ENCODE measurements around the gene HARS2. TPM values are rescaled to one million over a fixed set of nuclear protein-coding genes. Genes with fewer than 3 reads are reported as not detected.
"Not testable (repeated sequence)": the region's sequence is repeated elsewhere in the genome, so short reads cannot be mapped to it uniquely, and the experiment has no call there.

Gene HARS2
- total and polyA plus RNA-seq, 11 donors, result 17.4 to 31.7 (median 24.6) TPM

DNA sequence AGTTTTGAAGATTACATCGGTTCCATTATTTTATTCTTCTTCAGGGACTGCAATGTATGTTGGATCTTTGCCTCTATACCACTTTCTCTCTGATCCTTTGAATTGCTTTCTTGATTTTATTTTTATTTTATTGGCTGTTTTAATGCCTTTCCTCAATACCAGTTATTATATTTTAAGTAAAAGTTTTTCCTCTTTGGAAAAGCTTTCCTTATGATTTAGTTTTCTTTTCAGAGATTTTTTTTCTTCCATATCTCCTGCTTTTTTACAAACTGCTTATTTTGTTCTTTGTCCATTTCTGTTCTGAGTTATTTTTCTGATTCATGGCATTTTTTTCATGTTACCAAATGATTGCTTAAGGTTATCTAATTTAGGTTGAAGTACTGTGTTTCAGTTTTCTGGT is 20.5 kb downstream of the HARS2 start:
- WGBS, 4 donors, result 81 to 94% (median 86%) methylated on average over 1 of the region's 1 CpG
- ATAC-seq, result no peak
- no peaks in the 10 kb centered on the region for H3K9me3 ChIP-seq
- intact Hi-C loops (cut with DNase I), result loop anchor here in 3 of 10 donors (5.0 to 10.0 kb wide), 3 partner anchors 339 to 467 kb away; partner anchors contain the start of gene SLC4A9 (in 2 of the 3)
- peaks cover 0 to 11% (median 7%) of the 10 kb centered on the region in 9 donors for H3K36me3 ChIP-seq
- no peak for DNase-seq
- peaks cover 0 to 12% (median 0%) of the 10 kb centered on the region in 12 donors for H3K4me1 ChIP-seq
- H3K27ac ChIP-seq, result peak overlapping the region in 2 of 12 donors; percentile 89 to 92
- no peak for TF ChIP-seq POLR2A (IDR thresholded peaks at IDR 0.05)
- TF ChIP-seq, protein P1, sequence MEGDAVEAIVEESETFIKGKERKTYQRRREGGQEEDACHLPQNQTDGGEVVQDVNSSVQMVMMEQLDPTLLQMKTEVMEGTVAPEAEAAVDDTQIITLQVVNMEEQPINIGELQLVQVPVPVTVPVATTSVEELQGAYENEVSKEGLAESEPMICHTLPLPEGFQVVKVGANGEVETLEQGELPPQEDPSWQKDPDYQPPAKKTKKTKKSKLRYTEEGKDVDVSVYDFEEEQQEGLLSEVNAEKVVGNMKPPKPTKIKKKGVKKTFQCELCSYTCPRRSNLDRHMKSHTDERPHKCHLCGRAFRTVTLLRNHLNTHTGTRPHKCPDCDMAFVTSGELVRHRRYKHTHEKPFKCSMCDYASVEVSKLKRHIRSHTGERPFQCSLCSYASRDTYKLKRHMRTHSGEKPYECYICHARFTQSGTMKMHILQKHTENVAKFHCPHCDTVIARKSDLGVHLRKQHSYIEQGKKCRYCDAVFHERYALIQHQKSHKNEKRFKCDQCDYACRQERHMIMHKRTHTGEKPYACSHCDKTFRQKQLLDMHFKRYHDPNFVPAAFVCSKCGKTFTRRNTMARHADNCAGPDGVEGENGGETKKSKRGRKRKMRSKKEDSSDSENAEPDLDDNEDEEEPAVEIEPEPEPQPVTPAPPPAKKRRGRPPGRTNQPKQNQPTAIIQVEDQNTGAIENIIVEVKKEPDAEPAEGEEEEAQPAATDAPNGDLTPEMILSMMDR (IDR thresholded peaks at IDR 0.05), result no peak
- H3K27me3 ChIP-seq, result no peaks in the 10 kb centered on the region
- H3K4me3 ChIP-seq, result peak overlapping the region in 4 of 12 donors; percentile 63 to 72 (median 67)

DNA sequence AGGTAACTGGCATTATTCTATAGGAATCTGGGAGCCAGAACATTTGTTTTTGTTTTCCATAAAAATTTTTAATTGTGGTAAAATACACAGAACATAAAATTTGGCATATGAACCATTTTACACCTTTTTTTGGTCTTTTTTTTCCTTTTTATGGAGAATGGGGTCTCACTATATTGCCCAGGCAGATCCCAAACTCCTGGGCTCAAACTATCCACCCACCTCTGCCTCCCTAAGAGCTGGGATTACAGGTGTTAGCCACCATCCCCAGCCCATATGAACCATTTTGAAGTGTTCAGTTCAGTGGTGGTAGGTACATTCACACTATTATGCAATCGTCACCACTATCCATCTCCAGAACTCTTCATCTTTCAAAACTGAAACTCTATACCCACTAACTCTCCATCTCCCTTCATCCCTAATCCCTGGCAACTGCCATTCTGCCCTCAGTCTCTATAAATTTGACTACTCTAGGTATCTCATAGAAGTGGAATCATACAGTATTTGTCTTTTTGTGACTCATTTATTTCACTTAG is 22.4 kb downstream of the HARS2 start:
- no peak overlapping the region for H3K4me3 ChIP-seq
- no peak for ATAC-seq
- 85 to 95% (median 88%) methylated on average over 1 of the region's 1 CpG for WGBS, 4 donors
- no peaks in the 10 kb centered on the region for H3K9me3 ChIP-seq
- no peaks in the 10 kb centered on the region for H3K36me3 ChIP-seq
- TF ChIP-seq, protein P1 (IDR thresholded peaks at IDR 0.05), result no peak
- intact Hi-C loops (cut with DNase I), result loop anchor here in 3 of 10 donors (5.0 to 10.0 kb wide), 3 partner anchors 341 to 469 kb away; partner anchors contain the start of gene SLC4A9 (in 2 of the 3)
- no peak for DNase-seq
- H3K27me3 ChIP-seq, result no peaks in the 10 kb centered on the region
- H3K27ac ChIP-seq, result no peak overlapping the region
- H3K4me1 ChIP-seq, result peaks cover 0 to 12% (median 0%) of the 10 kb centered on the region in 12 donors

DNA sequence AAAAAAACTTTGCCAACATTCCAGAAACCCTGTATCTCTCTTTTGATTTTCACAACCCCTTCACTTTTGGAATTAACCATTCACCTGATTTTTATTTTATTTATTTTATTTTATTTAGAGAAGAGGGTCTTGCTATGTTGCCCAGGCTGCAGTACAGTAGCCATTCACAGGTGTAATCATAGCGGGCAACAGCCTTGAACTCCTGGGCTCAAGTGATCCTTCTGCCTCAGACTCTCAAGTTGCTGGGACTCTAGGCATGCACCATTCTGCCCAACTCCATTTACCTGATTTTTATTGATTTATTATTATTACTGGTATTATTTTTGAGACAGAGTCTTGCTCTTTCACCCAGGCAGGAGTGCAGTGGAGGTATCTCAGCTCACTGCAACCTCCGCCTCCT is 25.0 kb downstream of the HARS2 start:
- not testable (repeated sequence) for ATAC-seq, H3K27ac ChIP-seq, H3K9me3 ChIP-seq, H3K36me3 ChIP-seq, H3K4me1 ChIP-seq, H3K27me3 ChIP-seq, DNase-seq, H3K4me3 ChIP-seq
- intact Hi-C loops (cut with DNase I), result loop anchor here in 3 of 10 donors (10.0 kb wide), 2 partner anchors 351 to 471 kb away; partner anchors contain the start of gene SLC4A9 (in 2 of the 3)
- 89 to 96% (median 91%) methylated on average over 2 of the region's 2 CpGs for WGBS, 4 donors

DNA sequence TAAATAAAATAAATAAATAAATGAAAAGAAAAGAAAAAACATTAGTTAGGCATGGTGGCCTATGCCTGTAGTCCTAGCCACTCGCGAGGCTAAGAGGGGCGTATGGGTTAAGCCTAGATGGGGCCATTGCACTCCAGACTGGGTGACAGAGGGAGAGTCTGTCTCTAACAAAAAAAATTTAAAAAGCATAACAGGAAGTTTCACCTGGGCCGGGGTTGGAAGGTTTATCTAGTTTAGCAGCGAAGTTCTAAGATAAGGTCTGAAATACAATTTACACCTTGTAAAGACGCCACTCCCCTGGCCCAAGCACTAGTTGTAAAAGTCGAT is 27.0 kb downstream of the HARS2 start:
- H3K27ac ChIP-seq, result no peak overlapping the region
- no peaks in the 10 kb centered on the region for H3K36me3 ChIP-seq
- H3K9me3 ChIP-seq, result no peaks in the 10 kb centered on the region
- 71 to 76% (median 74%) methylated on average over 7 of the region's 7 CpGs for WGBS, 4 donors
- peak overlapping the region in 3 of 12 donors; percentile 17 to 43 (median 30) for H3K4me3 ChIP-seq
- DNase-seq, result no peak
- H3K27me3 ChIP-seq, result peaks cover 0 to 7% (median 0%) of the 10 kb centered on the region in 9 donors
- intact Hi-C loops (cut with DNase I), result loop anchor here in 3 of 10 donors (10.0 kb wide), 2 partner anchors 353 to 473 kb away; partner anchors contain the start of gene SLC4A9 (in 2 of the 3)
- no peak for TF ChIP-seq POLR2A (IDR thresholded peaks at IDR 0.05)
- TF ChIP-seq, protein P1 (IDR thresholded peaks at IDR 0.05), result no peak
- ATAC-seq, result no peak
- H3K4me1 ChIP-seq, result peaks cover 0 to 3% (median 0%) of the 10 kb centered on the region in 12 donors

DNA sequence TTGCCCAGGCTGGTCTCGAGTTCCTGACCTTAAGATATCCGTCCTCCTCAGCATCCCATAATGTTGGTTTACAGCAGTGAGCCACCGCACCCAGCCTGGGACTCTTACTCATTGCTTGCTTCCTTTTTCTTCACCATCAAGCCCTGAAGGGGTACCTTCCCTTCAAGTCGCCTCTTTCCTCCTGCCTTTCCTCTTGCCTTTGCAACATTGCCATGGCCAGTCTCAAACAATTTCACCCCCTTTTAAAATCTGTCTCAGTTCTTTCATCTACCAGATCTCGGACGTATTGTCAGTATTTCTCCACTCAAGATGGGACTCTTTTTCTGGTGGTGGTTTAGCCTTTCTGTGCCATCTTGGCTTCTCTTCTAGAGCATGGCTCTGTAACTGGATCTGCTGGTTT is 29.5 kb downstream of the HARS2 start:
- not testable (repeated sequence) for H3K27me3 ChIP-seq, DNase-seq, H3K9me3 ChIP-seq, H3K4me3 ChIP-seq, H3K36me3 ChIP-seq, H3K4me1 ChIP-seq, ATAC-seq, H3K27ac ChIP-seq
- WGBS, 4 donors, result 52 to 60% (median 55%) methylated on average over 6 of the region's 6 CpGs
- intact Hi-C loops (cut with DNase I), result loop anchor here in 2 of 10 donors (5.0 kb wide), 2 partner anchors 333 to 348 kb away; no protein-coding TSS in a partner anchor

DNA sequence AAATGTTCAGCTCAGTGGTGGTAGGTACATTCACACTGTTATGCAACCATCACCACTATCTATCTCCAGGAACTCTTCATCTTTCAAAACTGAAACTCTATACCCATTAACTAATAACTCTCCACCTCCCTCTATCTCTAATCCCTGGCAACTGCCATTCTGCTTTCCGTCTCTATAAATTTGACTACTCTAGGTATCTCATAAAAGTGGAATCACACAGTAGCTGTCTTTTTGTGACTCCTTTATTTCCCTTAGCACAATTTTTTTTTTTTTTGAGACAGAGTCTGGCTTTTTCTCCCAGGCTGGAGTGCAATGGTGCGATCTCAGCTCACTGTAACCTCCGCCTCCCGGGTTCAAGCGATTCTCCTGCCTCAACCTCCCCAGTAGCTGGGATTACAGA is 30.1 kb downstream of the HARS2 start:
- not testable (repeated sequence) for H3K27ac ChIP-seq, ATAC-seq, H3K9me3 ChIP-seq, DNase-seq, H3K27me3 ChIP-seq, H3K4me3 ChIP-seq, H3K36me3 ChIP-seq, H3K4me1 ChIP-seq
- 76 to 84% (median 80%) methylated on average over 5 of the region's 5 CpGs for WGBS, 4 donors
- intact Hi-C loops (cut with DNase I), result loop anchor here in 2 of 10 donors (5.0 kb wide), 2 partner anchors 334 to 349 kb away; no protein-coding TSS in a partner anchor
